Measurements from ENCODE around the gene EXD3.

Gene EXD3

GRCh38 chr9:137280474-137281344 is 142.3 kb downstream of the EXD3 start:
- DNase-seq (ENCODE audit: low spot score): no peak
- peaks cover 0 to 39% (median 9%) of the 10 kb centered on the region in 3 experiments for H3K27me3 ChIP-seq (ENCODE audit: control insufficient read depth in 3 of 3, insufficient read depth in 3 of 3, low read depth in 1 of 3, low read length in 3 of 3)
- no CpG with 5 or more reads among the region's 85 CpGs for WGBS, 2 donors (ENCODE audit: extremely low coverage in 2 of 2, insufficient read length in 2 of 2, insufficient replicate concordance in 1 of 2)

GRCh38 chr9:137279741-137280473 is 143.1 kb downstream of the EXD3 start:
- Histone ChIP-seq H2AK5ac (ENCODE audit: low read depth, low read length) (peak overlapping the region; percentile 98), H4K8ac (ENCODE audit: low read depth, low read length) (peak overlapping the region; percentile 65), H3K14ac (ENCODE audit: low read length) (no peak overlapping the region), H3K36me3 (replicated peaks in 1 of 2; ENCODE audit: control insufficient read depth in 2 of 2, insufficient read depth in 2 of 2, low read length in 2 of 2) (peaks cover 0 to 7% of the 10 kb centered on the region in 2 donors), H3K4me1 (ENCODE audit: control insufficient read depth in 2 of 2, insufficient read depth in 1 of 2, low read depth in 1 of 2, low read length in 2 of 2) (peaks cover 11 to 23% of the 10 kb centered on the region in 2 donors), H2BK120ac (ENCODE audit: low read depth, low read length) (peak overlapping the region; percentile 81), H3K79me1 (ENCODE audit: low read depth, low read length) (peaks cover 5% of the 10 kb centered on the region), H3K4me3 (ENCODE audit: low read length in 2 of 2) (no peak overlapping the region), H3K9ac (ENCODE audit: low read depth, low read length, poor library complexity) (peak overlapping the region; percentile 44), H2BK5ac (ENCODE audit: low read length) (peak overlapping the region; percentile 82), H3K4me2 (ENCODE audit: insufficient read depth, low read length, poor library complexity, severe bottlenecking) (peak overlapping the region; percentile 2), H3K27ac (replicated peaks; ENCODE audit: low read length) (no peak overlapping the region), H3K4ac (ENCODE audit: low read length) (peak overlapping the region; percentile 5), H3K18ac (ENCODE audit: low read length) (peak overlapping the region; percentile 99), H4K91ac (ENCODE audit: low read depth, low read length, poor library complexity) (peak overlapping the region; percentile 72), H3K27me3 (ENCODE audit: control insufficient read depth in 3 of 3, insufficient read depth in 3 of 3, low read depth in 1 of 3, low read length in 3 of 3) (peaks cover 0 to 39% (median 9%) of the 10 kb centered on the region in 3 experiments), H2AFZ (ENCODE audit: low read length) (no peak overlapping the region), H2BK15ac (ENCODE audit: low read length) (peak overlapping the region; percentile 94), H3K9me3 (replicated peaks in 1 of 2; ENCODE audit: control insufficient read depth in 2 of 2, insufficient read depth in 1 of 2, low read depth in 1 of 2, low read length in 2 of 2) (peaks cover 3 to 12% of the 10 kb centered on the region in 2 donors), H3K23ac (ENCODE audit: low read depth, low read length, poor library complexity) (peak overlapping the region; percentile 97), H2BK12ac (ENCODE audit: low read length) (peak overlapping the region; percentile 90)
- DNase-seq (ENCODE audit: low spot score): no peak
- no CpG with 5 or more reads among the region's 41 CpGs for WGBS, 2 donors (ENCODE audit: extremely low coverage in 2 of 2, insufficient read length in 2 of 2, insufficient replicate concordance in 1 of 2)

More at GRCh38 chr9:137280474-137281344, 142.3 kb downstream of the EXD3 start:
- Histone ChIP-seq H3K23ac (ENCODE audit: low read depth, low read length, poor library complexity) (peak overlapping the region; percentile 31), H4K8ac (ENCODE audit: low read depth, low read length) (peak overlapping the region; percentile 65), H2BK15ac (ENCODE audit: low read length) (peak overlapping the region; percentile 94), H3K27ac (replicated peaks; ENCODE audit: low read length) (no peak overlapping the region), H2AFZ (ENCODE audit: low read length) (no peak overlapping the region), H3K79me1 (ENCODE audit: low read depth, low read length) (peaks cover 5% of the 10 kb centered on the region), H2BK120ac (ENCODE audit: low read depth, low read length) (peak overlapping the region; percentile 81), H3K4ac (ENCODE audit: low read length) (no peak overlapping the region), H3K14ac (ENCODE audit: low read length) (peak overlapping the region; percentile 94), H3K4me1 (ENCODE audit: control insufficient read depth in 2 of 2, insufficient read depth in 1 of 2, low read depth in 1 of 2, low read length in 2 of 2) (peaks cover 11 to 22% of the 10 kb centered on the region in 2 donors), H3K18ac (ENCODE audit: low read length) (peak overlapping the region; percentile 99), H3K4me3 (ENCODE audit: low read length in 2 of 2) (peak overlapping the region in 1 of 2 donors; percentile 81), H2BK5ac (ENCODE audit: low read length) (peak overlapping the region; percentile 82), H2BK12ac (ENCODE audit: low read length) (peak overlapping the region; percentile 84), H4K91ac (ENCODE audit: low read depth, low read length, poor library complexity) (no peak overlapping the region), H3K36me3 (replicated peaks in 1 of 2; ENCODE audit: control insufficient read depth in 2 of 2, insufficient read depth in 2 of 2, low read length in 2 of 2) (peaks cover 0 to 7% of the 10 kb centered on the region in 2 donors), H2AK5ac (ENCODE audit: low read depth, low read length) (peak overlapping the region; percentile 98), H3K4me2 (ENCODE audit: insufficient read depth, low read length, poor library complexity, severe bottlenecking) (peak overlapping the region; percentile 76), H3K9ac (ENCODE audit: low read depth, low read length, poor library complexity) (peak overlapping the region; percentile 88), H3K9me3 (replicated peaks in 1 of 2; ENCODE audit: control insufficient read depth in 2 of 2, insufficient read depth in 1 of 2, low read depth in 1 of 2, low read length in 2 of 2) (peaks cover 3 to 12% of the 10 kb centered on the region in 2 donors)

- peaks cover 3 to 12% of the 10 kb centered on the region in 2 donors for H3K9me3 ChIP-seq (replicated peaks in 1 of 2; ENCODE audit: control insufficient read depth in 2 of 2, insufficient read depth in 1 of 2, low read depth in 1 of 2, low read length in 2 of 2)
- H3K79me1 ChIP-seq (ENCODE audit: low read depth, low read length): peaks cover 5% of the 10 kb centered on the region
- H3K27me3 ChIP-seq (ENCODE audit: control insufficient read depth in 3 of 3, insufficient read depth in 3 of 3, low read depth in 1 of 3, low read length in 3 of 3): peaks cover 0 to 39% (median 9%) of the 10 kb centered on the region in 3 experiments
- H3K14ac ChIP-seq (ENCODE audit: low read length): peak overlapping the region; percentile 82
- peak overlapping the region; percentile 70 for H3K9ac ChIP-seq (ENCODE audit: low read depth, low read length, poor library complexity)
- peak overlapping the region; percentile 90 for H2BK12ac ChIP-seq (ENCODE audit: low read length)
- H3K27ac ChIP-seq (replicated peaks; ENCODE audit: low read length): no peak overlapping the region
- no peak overlapping the region for H2BK120ac ChIP-seq (ENCODE audit: low read depth, low read length)
- peak overlapping the region; percentile 76 for H3K4ac ChIP-seq (ENCODE audit: low read length)
- peaks cover 11 to 23% of the 10 kb centered on the region in 2 donors for H3K4me1 ChIP-seq (ENCODE audit: control insufficient read depth in 2 of 2, insufficient read depth in 1 of 2, low read depth in 1 of 2, low read length in 2 of 2)
- H4K8ac ChIP-seq (ENCODE audit: low read depth, low read length): peak overlapping the region; percentile 82
- DNase-seq (ENCODE audit: low spot score): no peak
- no CpG with 5 or more reads among the region's 139 CpGs for WGBS, 2 donors (ENCODE audit: extremely low coverage in 2 of 2, insufficient read length in 2 of 2, insufficient replicate concordance in 1 of 2)
- H3K23ac ChIP-seq (ENCODE audit: low read depth, low read length, poor library complexity): peak overlapping the region; percentile 99
- peak overlapping the region; percentile 89 for H3K18ac ChIP-seq (ENCODE audit: low read length)
- H2AFZ ChIP-seq (ENCODE audit: low read length): no peak overlapping the region
- H2AK5ac ChIP-seq (ENCODE audit: low read depth, low read length): peak overlapping the region; percentile 98
- H3K4me3 ChIP-seq (ENCODE audit: low read length in 2 of 2): peak overlapping the region in 1 of 2 donors; percentile 18
- peak overlapping the region; percentile 75 for H2BK5ac ChIP-seq (ENCODE audit: low read length)
- H4K91ac ChIP-seq (ENCODE audit: low read depth, low read length, poor library complexity): peak overlapping the region; percentile 72
- H2BK15ac ChIP-seq (ENCODE audit: low read length): peak overlapping the region; percentile 67
- peak overlapping the region; percentile 57 for H3K4me2 ChIP-seq (ENCODE audit: insufficient read depth, low read length, poor library complexity, severe bottlenecking)
- H3K36me3 ChIP-seq (replicated peaks in 1 of 2; ENCODE audit: control insufficient read depth in 2 of 2, insufficient read depth in 2 of 2, low read length in 2 of 2): peaks cover 2 to 7% of the 10 kb centered on the region in 2 donors
Measured at GRCh38 chr9:137278721-137279711, 143.9 kb downstream of the EXD3 start.
